Suppressor macrophage (primary cell): ENCODE measurements around the gene USP9Y.

Source experiments
- DNase-seq, 4 experiments: peaks; one replicate each; pipeline ENCODE4 v3.0.0-alpha.2; 2020 to 2022

The USP9Y gene

DNA sequence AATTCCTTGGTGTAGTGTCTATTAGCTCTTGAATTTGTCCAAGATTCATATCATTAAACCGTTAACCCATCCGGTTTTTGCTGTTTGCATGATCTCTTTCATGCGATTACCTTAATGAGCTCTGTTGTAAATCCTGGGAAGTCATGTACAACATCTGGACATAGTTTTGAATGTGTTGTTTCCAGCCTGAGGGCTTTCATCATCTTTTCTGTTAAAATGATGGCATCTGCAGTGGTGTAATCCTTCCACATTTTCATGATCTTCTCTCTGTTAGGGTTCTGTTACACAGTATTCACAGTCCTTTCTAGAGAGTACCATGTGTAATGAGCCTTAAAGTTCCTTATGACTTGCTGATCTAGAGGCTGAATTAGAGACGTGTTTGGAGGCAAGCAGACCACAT is 64.9 kb downstream of the USP9Y start:
- no peak for DNase-seq

DNA sequence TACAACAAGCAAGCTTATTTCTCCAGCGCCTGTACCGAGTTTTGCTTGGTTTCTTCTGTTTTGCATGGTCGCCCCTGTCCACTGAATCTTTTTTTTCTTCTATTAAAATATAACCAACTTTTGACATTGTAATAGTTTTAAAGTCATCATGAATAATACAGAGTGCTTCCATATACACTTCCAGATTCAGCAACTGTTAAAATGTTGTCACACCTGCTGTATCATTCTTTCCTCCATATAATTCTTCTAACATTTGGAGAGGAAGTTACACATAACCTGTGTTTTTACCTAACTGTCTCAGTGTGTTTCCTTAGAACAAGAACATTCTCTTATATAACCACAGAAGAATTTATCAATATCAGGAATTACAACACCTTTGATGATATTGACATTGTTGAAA is 83.5 kb downstream of the USP9Y start:
- no peak for DNase-seq

DNA sequence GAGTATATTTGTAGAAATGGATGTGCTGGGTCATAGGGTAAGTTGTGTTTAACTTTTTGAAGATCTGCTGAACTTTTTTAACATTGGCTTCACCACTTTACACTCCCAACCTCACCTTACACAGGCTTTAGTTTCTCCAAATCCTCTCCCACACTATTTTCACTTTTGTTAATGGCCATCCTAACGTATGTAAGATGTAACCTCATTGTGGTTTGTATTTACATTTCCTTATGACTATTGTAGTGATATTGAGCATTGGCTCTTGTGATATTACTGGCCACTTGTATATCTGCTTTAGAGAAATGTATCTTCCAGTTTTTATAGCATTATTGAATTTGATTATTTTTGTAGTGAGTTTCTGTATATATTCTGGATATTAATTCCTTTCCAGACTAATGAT is 93.0 kb downstream of the USP9Y start:
- DNase-seq = no peak

DNA sequence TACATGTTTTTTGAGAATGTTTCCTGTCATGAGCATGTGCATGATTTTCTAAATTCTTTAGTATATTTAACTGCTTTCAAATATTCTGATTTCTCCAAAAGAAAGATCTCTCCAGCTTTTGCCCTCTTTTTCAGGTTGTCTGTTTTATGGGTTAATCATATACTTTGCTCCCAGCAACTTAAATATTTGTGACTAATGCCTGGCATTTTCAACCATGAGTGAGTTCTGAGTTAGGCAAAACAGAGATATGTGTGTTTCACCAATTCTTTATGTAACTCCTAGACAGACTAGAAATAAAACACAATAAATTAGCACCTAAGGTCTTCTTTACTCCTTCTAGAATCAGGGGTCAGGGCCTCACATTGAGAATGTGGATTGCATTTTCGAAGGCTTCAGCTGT is 107.0 kb downstream of the USP9Y start:
- no peak for DNase-seq

DNA sequence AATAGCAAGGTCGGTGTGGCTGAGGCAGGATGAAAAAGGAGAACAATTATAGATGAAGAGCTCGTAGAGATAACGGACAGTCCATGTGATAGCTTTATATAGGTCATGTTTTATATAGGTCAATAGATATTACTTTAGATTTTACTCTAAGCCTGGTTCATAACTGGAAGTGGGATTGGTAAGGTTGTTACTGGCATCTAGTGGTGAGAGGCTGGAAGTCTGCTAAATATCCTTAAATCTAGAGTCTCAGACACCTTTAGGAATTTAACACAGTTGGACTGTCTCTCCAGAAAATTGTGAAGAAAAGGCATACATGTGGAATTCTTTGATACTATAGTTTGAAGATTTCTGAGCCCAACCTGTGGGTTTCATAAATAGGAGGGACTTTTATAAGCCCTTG is 108.0 kb downstream of the USP9Y start:
- DNase-seq = peak in 3 of 4 experiments; percentile 2 to 23 (median 5)

DNA sequence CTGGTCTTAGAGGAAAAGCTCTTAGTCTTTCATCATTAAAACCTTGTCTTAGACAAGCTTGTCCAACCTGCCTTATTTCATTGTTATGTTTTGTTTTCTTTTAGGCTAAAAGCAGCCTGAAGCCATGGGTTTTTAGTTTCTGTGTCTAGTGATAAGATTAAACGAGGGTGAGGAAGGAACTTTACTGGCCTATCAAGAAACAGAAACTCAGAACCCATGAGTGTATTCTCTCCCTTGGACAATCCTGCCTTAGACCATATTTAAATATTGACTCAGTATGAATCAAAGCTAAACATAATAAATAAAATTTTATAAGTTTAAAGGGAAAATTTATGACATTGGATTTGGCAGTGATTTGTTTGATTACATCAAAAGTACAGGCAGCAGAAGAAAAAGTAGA is 122.4 kb downstream of the USP9Y start:
- no peak for DNase-seq

DNA sequence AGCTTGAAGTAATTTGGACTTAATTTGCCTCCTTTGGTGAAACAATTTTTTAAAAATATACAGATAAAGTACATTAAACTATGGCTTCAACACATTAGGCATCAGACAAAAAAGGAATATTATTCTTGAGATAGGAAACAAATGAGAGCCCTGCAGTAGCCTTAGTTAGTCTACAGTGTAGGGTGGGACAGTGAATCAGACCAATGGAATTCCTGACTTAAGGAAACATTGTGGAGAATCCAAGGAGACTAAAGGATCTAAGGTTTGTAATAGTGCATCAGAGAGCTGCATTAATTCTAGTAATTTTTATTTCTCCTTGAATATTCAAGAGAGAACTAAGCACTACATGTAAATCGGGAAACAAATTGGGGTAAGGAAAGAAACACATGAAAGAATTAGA is 125.8 kb downstream of the USP9Y start:
- no peak for DNase-seq

DNA sequence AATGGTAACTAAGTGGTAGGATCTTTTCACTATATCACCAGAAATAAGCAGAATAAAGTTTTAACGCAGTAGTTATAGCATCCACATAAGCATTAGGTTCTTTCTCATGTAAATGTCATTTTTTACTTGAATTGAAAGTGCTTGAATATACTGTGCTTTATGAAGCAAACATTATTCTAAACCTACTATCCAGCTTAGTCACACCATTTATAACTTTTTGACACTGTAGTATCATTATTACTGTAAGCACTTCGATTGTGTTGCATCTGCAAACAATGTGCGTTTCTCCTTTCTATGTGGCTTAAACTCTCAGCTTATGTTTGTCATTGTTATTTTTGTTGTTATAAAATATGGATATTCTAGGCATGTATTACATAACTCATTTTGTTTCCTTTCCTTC is 132.3 kb downstream of the USP9Y start:
- DNase-seq = no peak

DNA sequence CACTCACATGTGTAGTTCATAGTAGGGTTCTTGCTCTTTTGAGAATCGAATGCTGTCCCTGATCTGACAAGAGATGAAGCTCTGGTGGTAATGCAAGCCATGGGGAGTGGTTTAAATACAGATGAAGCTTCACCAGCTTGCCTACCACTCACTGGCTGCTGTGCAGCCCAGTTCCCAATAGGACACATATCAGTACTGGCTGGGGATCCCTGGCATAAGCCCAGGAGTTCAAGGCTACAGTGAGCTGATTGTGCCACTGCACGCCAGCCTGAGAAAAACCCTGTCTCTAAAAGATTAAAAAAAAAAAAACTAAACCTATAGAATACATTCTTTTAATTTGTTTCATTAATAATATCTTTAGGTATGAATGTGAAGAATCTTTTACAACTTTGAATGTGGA is 136.5 kb downstream of the USP9Y start:
- DNase-seq = no peak

DNA sequence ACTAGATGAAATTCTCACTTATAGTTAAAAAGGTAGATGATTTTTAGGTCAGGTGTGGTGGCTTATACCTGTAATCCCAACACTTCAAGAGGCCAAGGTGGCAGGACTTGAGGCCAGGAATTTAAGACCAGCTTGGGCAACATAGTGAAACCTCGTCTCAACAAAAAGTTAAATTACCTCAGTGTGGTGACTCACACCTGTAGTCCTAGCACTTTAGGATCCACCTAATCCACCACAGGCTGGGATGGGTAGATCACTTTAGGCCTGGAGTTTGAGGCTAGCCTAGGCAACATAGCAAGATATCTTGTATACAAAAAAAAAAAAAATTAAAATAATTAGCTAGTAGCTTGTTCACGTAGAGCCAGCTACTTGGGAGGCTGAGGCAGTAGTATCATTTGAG is 140.3 kb downstream of the USP9Y start:
- DNase-seq = no peak

DNA sequence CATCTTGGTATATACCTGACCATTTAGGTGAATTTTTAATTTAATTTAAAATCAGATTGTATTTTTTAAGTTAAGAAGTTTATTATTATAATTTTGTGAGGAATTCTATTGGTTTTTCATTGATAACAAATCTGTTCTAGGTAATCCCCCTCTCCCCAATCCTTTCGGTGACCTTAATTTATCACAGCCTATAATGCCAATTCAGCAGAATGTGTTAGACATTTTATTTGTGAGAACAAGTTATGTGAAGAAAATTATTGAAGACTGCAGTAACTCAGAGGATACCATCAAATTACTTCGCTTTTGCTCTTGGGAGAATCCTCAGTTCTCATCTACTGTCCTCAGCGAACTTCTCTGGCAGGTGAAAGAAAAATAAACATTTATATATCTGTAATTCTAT is 145.8 kb downstream of the USP9Y start:
- no peak for DNase-seq

DNA sequence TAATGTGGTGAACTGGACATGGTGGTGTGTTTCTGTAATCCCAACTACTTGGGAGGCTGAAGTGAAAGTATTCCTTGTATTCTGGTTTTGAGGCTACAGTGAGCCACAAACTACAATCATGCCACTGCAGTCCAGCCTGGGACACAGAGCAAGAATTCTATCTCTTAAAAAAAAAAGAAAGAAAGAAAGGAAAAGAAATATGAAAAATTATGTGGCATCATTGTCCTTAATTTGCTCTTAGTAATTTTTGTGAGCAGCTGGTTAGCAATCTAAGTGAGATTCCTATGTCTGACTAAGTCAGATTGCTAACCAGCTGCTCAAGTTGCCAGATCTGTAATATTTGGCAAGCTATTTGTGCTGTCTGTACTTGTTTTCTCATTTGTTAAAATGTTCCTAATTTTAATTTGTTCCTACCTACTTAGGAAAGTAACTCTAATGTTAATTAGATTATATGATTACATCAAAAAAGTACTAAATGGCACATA is 154.8 kb downstream of the USP9Y start:
- DNase-seq = no peak

DNA sequence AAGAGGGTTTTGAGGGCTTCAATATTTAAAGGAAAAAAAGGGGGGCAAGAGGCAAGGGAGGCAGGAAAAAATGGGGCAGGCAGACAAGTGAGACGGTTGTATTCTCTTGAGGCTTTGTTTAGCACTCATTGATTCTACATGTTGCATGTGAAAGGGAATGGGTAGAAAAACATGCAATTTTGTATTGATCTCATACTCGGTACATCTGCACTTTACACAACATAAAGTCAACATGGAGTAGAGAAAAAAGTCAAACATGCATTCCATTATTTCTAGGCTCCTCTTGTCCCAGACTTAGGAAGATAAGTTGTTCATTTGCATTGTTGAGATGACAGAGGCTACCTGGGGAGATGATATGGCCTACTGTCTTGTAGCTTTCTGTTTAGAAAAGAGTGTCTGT is 166.9 kb downstream of the USP9Y start:
- DNase-seq = no peak

DNA sequence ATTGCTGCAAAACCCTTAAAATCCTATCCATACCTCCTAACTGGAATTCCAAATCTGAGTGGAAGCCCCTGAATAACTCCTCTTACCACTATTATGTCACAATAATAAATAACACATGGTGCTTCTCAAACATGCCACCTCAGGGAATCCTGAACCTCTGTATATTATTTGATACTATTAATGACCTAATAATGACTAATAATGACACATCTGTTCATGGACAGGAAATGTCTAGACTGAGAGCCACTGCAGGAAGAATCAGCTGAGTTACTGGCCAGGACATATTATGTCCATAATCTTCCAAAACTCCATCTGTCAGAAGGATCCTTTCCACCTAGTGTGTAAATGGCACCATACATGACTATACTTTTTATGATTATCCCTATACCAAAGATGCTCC is 195.9 kb downstream of the USP9Y start:
- no peak for DNase-seq

DNA sequence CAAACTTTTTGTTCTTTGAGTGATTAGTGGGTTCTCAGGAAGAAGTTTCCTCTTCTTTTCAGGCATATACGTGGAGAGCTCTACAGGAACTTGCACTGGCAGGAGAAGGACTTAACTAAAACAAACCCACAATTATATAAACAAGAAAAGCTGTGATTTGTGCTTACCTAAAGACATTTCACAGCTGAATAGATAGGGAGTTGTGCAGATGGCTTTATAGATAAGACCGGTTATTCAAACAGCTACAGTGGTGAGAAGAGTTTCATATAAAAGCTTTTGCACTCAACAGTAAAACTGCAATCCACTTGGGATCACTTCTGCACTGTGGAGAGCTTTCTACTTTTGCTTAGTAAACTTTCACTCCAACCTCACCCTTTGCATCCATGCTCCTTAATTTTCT is 197.6 kb downstream of the USP9Y start:
- no peak for DNase-seq

DNA sequence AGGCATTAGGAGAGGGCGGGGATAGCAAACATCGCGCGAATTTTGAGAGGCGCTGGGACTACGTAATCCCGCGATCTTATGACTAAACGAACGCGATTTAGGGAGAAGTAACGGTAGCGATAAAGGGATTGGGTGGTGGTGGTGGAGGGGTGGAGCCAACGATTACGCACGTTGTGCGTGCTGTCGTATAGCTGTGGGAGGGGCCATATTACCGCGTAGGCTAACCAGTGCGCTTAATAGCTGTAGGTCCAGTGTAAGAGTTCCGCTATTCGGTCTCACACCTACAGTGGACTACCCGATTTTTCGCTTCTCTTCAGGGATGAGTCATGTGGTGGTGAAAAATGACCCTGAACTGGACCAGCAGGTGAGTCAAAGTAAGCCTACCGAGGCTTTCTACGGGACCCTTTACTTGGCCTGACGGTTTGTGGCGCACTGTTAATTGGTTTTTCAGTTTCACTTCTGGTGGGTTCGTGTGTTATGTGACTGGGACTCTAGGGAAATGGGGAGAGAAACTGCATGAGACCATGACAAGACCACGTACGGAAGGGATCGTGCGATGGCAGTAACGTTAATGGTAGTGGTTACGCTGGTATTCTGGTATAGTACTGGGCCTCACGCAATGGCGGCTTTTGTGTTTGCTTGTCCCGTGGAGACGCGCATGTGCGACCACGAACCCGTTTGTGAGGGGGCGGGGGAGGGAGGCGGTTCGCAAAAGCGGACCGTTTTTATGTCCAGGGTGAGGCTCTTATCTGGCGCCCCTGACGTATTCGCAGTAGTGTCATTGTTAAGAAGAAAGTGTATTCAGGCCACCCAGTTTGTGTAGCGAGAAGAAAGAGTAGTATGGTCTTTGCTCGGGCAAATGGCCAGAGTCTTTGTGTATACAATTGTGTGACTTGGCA is 203.8 kb downstream of the USP9Y start, which contains the start of gene DDX3Y:
DDX3Y (plus strand) TSS at position 251 of the 899 bp plus-strand sequence; CDS start at position 320, 69 bp downstream.
- peak; percentile 92 to 95 (median 94) for DNase-seq

DNA sequence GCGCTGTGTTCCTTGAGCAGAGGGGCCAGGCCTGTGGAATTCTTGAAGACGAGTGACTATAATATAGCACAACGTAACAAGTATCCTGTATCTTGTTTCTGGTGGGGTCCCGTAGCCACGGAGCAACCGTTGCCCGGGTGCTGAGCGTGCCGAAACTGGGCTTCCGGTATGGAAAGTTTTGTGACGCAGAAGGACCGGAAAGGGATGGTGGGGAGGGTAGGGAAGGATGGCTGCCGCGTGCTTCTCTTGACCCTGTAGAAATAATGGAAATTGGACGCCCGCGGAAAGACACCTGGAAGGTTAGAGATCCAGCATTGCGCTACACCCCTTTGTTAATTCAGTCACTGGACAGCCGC is 204.5 kb downstream of the USP9Y start:
- DNase-seq = peak; percentile 75 to 81 (median 78)

DNA sequence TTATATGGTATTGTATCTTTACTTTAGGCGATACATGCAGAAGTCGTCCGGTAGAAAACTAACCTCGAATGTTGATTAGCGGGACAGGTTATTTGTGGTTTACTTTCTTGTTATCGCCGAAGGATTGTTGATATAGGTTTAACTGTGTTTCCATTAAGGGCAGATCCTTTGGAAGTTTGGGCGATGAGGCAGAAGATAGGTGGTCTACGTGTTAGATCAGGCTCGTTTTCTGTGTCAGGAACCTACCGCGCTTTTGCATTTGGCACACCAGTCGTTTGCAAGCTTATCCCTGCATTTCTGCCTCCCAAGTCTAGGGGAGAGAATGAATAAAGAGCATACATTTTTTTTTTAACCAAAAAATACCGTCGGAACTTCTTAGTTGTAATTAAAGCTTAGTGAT is 204.9 kb downstream of the USP9Y start:
- peak in 2 of 4 experiments; percentile 4 to 10 for DNase-seq
